Activated T-cell treated with anti-CD3 and anti-CD28 coated beads, Interleukin-2, amount 50 U/mL, for 24 hours (primary cell): Measurements from ENCODE around the gene ANXA8.
"Not testable (repeated sequence)": the region's sequence is repeated elsewhere in the genome, so short reads cannot be mapped to it uniquely, and the experiment has no call there.

Experiments used
- DNase-seq: peaks from one replicate; pipeline ENCODE4 v3.0.0-alpha.2; 2020
- H3K27ac Mint-ChIP-seq: 2 replicates; pipeline ENCODE4 v1.8.0; 2020; ENCODE audit warnings: mild to moderate bottlenecking, mixed read lengths
- H3K27me3 Mint-ChIP-seq: 2 replicates; pipeline ENCODE4 v1.8.0; 2020; ENCODE audit warnings: mixed read lengths
- H3K36me3 Mint-ChIP-seq: 2 replicates; pipeline ENCODE4 v1.8.0; 2020; ENCODE audit warnings: low read depth, mixed read lengths
- H3K4me1 Mint-ChIP-seq: 2 replicates; pipeline ENCODE4 v1.8.0; 2020; ENCODE audit warnings: low read depth, mixed read lengths
- H3K4me3 Mint-ChIP-seq: 2 replicates; pipeline ENCODE4 v1.8.0; 2020; ENCODE audit warnings: mild to moderate bottlenecking, moderate library complexity, mixed read lengths
- H3K9me3 Mint-ChIP-seq: 2 replicates; pipeline ENCODE4 v1.8.0; 2020; ENCODE audit warnings: mixed read lengths

Gene ANXA8

GRCh38 chr10:47455350-47456078 lies 28.4 kb downstream of the ANXA8 start:
- not testable (repeated sequence) for H3K36me3 Mint-ChIP-seq, DNase-seq, H3K27ac Mint-ChIP-seq, H3K4me1 Mint-ChIP-seq, H3K9me3 Mint-ChIP-seq, H3K4me3 Mint-ChIP-seq
- peaks cover 18% of the 10 kb centered on the region for H3K27me3 Mint-ChIP-seq

GRCh38 chr10:47454780-47455058 lies 29.2 kb downstream of the ANXA8 start:
- Mint-ChIP-seq H3K27me3 (peaks cover 18% of the 10 kb centered on the region), H3K4me1 (no peaks in the 10 kb centered on the region), H3K36me3 (no peaks in the 10 kb centered on the region), H3K27ac (no peak overlapping the region), H3K9me3 (no peaks in the 10 kb centered on the region), H3K4me3 (no peak overlapping the region)
- DNase-seq = no peak

DNA sequence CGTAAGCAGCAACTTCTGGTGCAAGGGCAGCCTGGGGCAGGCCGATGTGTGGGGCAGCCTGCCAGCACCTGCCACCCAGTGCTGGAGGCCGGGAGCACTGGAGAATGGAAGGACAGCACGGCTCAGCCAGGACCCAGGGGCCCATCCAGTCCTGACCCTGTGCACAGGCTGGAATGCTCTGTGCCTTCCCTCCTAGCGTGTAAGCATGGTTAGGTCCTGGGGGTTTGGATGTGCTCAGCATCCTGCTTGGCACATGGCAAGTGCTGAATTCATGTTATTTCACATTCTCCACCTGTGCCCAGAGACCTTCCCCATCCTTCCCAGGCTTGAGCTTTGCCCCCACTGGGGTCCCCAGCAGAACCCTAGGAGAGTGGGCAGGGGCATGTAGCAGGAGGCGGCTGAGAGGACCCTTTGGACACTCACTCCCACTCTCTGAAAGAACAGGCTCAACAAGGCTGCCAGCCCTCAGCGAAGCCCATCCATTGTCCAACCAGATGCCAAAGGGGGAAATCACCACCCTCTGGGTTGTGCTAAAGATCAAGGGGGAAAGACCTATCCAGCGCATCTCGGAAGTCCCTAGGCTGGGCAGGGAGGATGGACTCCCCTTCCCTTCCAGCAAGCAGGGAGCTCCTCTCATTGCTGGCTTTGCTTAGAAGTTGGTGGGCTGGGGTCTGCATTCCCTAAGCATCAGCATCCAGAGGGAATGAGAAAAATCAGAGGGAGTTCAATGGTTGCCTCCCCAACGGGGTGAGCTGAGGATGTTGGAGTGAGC lies 29.7 kb downstream of the ANXA8 start:
- H3K36me3 Mint-ChIP-seq = no peaks in the 10 kb centered on the region
- H3K4me1 Mint-ChIP-seq = peaks cover under 1% of the 10 kb centered on the region
- H3K9me3 Mint-ChIP-seq = no peaks in the 10 kb centered on the region
- DNase-seq = no peak
- peaks cover 18% of the 10 kb centered on the region for H3K27me3 Mint-ChIP-seq
- H3K4me3 Mint-ChIP-seq = no peak overlapping the region
- no peak overlapping the region for H3K27ac Mint-ChIP-seq

GRCh38 chr10:47453141-47454007 lies 30.5 kb downstream of the ANXA8 start:
- Mint-ChIP-seq H3K9me3 (no peaks in the 10 kb centered on the region), H3K4me1 (peaks cover 8% of the 10 kb centered on the region), H3K27ac (no peak overlapping the region), H3K4me3 (no peak overlapping the region), H3K36me3 (no peaks in the 10 kb centered on the region), H3K27me3 (peaks cover 18% of the 10 kb centered on the region)
- no peak for DNase-seq

DNA sequence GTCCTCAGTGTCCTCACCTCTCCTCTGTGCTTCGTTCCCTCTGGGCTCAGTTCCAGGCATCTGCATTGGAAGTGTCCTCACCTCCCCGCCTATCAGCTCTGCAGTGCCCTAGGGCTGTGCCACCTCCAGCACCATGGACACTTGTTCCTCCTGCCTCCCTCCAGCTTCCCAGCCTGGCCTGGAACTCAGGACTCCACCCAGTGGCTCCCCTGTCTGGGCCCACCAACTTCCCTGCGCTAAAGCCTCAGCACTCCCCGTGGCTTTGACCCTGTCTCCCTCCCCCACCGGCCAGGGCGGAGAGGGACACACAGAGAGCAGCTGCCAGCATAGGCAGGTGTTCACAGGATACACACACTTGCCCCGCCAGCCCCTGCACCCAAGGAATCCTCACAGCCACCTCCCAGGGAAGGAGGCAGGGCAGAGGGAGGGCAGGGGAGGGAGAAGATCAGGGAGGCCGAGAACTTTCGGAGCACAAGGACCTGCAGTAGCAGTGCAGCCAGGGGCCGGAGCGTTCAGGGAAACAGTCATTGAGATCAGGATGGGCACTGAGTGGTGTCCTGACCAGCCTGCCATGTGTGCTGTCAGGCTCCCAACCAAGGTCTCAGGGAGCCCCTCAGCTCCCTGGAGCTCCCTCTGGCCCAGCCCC lies 31.3 kb downstream of the ANXA8 start:
- Mint-ChIP-seq H3K4me1 (peaks cover 12% of the 10 kb centered on the region), H3K27me3 (peaks cover 23% of the 10 kb centered on the region), H3K4me3 (no peak overlapping the region), H3K36me3 (no peaks in the 10 kb centered on the region), H3K9me3 (no peaks in the 10 kb centered on the region), H3K27ac (no peak overlapping the region)
- DNase-seq = no peak

GRCh38 chr10:47451998-47452494 lies 31.9 kb downstream of the ANXA8 start:
- DNase-seq = no peak
- H3K27ac Mint-ChIP-seq = no peak overlapping the region
- H3K27me3 Mint-ChIP-seq = peaks cover 23% of the 10 kb centered on the region
- H3K36me3 Mint-ChIP-seq = no peaks in the 10 kb centered on the region
- no peak overlapping the region for H3K4me3 Mint-ChIP-seq
- peaks cover 12% of the 10 kb centered on the region for H3K4me1 Mint-ChIP-seq
- H3K9me3 Mint-ChIP-seq = no peaks in the 10 kb centered on the region

DNA sequence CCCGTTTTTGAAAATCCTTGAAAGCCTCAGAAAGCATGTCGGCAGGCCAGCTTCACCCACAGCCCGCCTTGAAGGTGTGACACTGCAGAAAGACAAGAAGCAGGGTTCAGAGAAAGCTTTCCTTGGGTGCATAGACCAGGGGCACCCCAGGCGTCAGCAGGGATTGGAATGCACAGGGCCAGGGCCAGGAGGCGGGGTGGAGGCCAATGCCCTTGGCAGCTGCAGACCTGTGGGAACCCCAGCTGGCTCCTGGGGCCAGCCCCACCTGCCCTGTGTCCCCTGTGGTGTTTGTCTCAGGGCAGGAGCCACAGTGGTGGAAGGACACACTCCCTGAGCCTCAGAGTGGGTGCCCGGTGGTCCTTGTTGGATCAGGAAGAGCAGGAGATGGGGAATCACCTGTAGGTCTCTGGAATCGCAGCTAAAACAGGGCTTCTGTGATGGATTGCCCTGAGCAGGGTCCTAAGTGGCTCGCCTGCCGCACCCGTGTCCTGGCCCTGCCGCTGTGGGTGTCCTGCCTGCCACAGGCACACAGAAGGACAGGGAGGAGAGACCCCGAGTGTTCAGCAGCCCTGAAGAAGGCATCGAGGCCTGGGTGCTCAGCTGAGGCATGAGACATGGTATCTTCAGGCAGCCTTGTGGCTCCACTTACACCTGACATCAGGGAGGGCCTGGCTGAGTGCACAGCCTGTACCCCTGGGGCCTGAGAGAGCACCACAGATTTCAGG lies 32.5 kb downstream of the ANXA8 start:
- Mint-ChIP-seq H3K4me3 (no peak overlapping the region), H3K36me3 (no peaks in the 10 kb centered on the region), H3K27ac (no peak overlapping the region), H3K27me3 (peaks cover 23% of the 10 kb centered on the region), H3K4me1 (peaks cover 12% of the 10 kb centered on the region), H3K9me3 (no peaks in the 10 kb centered on the region)
- DNase-seq = no peak

DNA sequence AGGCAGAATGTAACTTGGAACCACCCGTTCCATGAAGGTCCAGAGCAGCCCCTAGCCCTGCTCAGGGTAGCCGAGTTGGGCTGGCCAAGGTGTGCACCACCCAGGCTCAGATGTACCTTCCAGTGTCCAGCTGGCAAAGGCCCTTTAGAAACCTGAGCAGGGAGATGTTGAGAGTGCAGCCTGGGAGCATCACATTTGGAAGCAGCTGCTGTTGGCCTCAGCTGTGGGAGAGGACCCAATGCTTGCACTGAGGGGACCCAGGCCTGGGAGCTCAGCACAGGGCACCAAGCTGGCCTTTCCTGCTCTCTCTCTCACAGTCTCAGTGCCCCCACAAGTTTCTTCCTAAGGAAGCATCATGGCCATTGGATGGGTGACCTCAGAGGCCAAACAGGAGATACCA lies 33.5 kb downstream of the ANXA8 start:
- H3K4me3 Mint-ChIP-seq = no peak overlapping the region
- no peaks in the 10 kb centered on the region for H3K36me3 Mint-ChIP-seq
- no peak for DNase-seq
- peaks cover 23% of the 10 kb centered on the region for H3K27me3 Mint-ChIP-seq
- no peak overlapping the region for H3K27ac Mint-ChIP-seq
- peaks cover 12% of the 10 kb centered on the region for H3K4me1 Mint-ChIP-seq
- peaks cover 7% of the 10 kb centered on the region for H3K9me3 Mint-ChIP-seq

DNA sequence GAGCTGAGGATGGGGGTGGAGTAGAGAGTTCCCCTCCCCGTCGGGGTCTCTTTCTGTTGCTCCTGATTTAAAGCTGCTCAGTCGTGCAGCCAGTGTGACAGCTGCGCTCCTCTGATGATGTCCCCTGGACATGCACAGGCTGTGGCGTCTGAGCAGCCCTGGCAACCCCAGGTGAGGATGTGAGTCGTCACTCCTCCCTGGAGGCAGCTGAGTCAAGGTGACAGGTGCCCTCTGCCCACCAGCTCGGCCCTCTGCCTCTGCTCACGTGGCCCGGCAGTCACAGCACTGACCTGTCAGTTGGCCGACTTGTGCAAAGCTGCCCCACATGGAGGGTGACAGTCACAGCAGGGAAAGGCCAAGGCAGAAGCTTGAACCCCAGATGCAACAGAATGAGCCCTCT lies 33.9 kb downstream of the ANXA8 start:
- peaks cover 11% of the 10 kb centered on the region for H3K9me3 Mint-ChIP-seq
- H3K27me3 Mint-ChIP-seq = peaks cover 23% of the 10 kb centered on the region
- H3K27ac Mint-ChIP-seq = no peak overlapping the region
- H3K4me1 Mint-ChIP-seq = peaks cover 12% of the 10 kb centered on the region
- no peak overlapping the region for H3K4me3 Mint-ChIP-seq
- H3K36me3 Mint-ChIP-seq = no peaks in the 10 kb centered on the region
- DNase-seq = no peak

GRCh38 chr10:47449102-47449978 lies 34.6 kb downstream of the ANXA8 start:
- H3K4me1 Mint-ChIP-seq = peaks cover 12% of the 10 kb centered on the region
- H3K27me3 Mint-ChIP-seq = peaks cover 17% of the 10 kb centered on the region
- DNase-seq = no peak
- no peak overlapping the region for H3K4me3 Mint-ChIP-seq
- no peak overlapping the region for H3K27ac Mint-ChIP-seq
- peaks cover 12% of the 10 kb centered on the region for H3K9me3 Mint-ChIP-seq
- H3K36me3 Mint-ChIP-seq = no peaks in the 10 kb centered on the region

DNA sequence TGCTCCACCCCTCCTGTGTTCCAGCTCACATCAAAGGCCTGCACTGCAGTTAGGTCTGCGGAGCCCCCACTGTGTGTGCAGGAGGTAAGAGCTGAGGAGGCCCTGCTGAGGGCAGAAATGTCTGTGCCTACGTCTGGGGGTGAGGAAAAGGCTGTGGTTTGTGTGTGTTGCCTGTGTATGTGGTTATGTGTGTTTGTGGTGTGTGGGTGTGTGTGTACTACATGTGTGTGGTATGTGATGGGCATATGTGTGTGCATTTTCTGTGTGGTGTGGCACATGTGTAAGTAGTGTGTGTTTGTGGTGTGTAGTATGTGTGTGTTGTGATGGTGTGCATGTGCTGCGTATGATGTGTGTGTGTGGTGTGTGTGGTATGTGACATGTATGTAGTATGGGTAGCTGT lies 36.2 kb downstream of the ANXA8 start:
- H3K36me3 Mint-ChIP-seq = no peaks in the 10 kb centered on the region
- peaks cover 12% of the 10 kb centered on the region for H3K27me3 Mint-ChIP-seq
- H3K9me3 Mint-ChIP-seq = peaks cover 12% of the 10 kb centered on the region
- DNase-seq = no peak
- peaks cover 12% of the 10 kb centered on the region for H3K4me1 Mint-ChIP-seq
- H3K27ac Mint-ChIP-seq = no peak overlapping the region
- no peak overlapping the region for H3K4me3 Mint-ChIP-seq

DNA sequence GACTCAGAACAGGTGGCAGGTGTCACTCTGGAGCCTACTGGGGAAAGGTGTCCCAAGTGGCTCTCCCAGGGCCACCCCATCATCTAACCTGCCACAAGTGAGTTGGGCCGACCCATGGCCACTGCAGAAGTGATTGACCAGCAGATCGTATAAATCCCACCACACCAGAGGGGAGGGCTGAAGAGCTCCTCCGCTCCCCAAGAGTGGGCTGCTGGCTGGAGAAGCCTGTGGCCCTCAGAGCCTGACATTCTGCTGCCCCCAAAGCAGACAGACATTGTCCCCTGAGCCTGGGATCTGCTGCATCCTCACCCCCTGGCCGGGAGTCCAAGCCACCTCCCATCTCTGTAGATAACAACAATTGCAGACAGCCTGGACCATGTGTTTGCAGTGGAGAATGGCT lies 36.7 kb downstream of the ANXA8 start:
- DNase-seq = no peak
- Mint-ChIP-seq H3K9me3 (peaks cover 12% of the 10 kb centered on the region), H3K27ac (no peak overlapping the region), H3K4me1 (peaks cover 12% of the 10 kb centered on the region), H3K4me3 (no peak overlapping the region), H3K36me3 (no peaks in the 10 kb centered on the region), H3K27me3 (peaks cover 14% of the 10 kb centered on the region)

GRCh38 chr10:47445720-47446119 lies 38.2 kb downstream of the ANXA8 start:
- Mint-ChIP-seq H3K9me3 (peaks cover 12% of the 10 kb centered on the region), H3K27me3 (peaks cover 24% of the 10 kb centered on the region), H3K4me3 (no peak overlapping the region), H3K36me3 (no peaks in the 10 kb centered on the region), H3K27ac (no peak overlapping the region), H3K4me1 (peaks cover 12% of the 10 kb centered on the region)
- no peak for DNase-seq
